T47D (cell line): ENCODE results near the gene ACTG1.

ENCODE experiments used
- DNase-seq, 2 experiments: peaks; one replicate each; pipeline versions ENCODE4 v3.0.0 to v3.0.0-alpha.2; 2011 to 2012; ENCODE audit warnings: low read depth in 1 of 2, low spot score in 1 of 2
- JUND ChIP-seq: IDR thresholded peaks from 2 replicates; pipeline ENCODE4 v1.6.1; 2012; ENCODE audit warnings: low read depth
- in situ Hi-C: cut with HindIII; loops from 2 replicates; pipeline ENCODE4 v1.10.0; 2016; ENCODE audit warnings: low sequenced_read_pairs, low pct_unique_long_range_greater_than_20kb

ACTG1 gene

DNA sequence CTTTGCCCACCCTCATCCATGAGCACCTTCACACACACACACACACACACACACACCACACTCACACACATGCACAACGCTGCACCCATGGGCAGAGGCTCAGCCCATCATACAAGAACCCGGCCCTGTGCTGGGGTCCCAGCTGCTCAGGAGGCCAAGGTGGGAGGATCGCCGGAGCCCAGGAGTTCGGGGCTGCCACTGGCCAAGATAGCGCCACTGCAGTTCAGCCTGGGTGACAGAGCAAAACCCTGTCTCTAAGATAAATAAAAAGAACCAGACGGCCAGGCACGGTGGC, 12.2 kb upstream of the ACTG1 start:
- TF ChIP-seq JUND, result no peak
- in situ Hi-C loops, result no loop called here
- no peak for DNase-seq

DNA sequence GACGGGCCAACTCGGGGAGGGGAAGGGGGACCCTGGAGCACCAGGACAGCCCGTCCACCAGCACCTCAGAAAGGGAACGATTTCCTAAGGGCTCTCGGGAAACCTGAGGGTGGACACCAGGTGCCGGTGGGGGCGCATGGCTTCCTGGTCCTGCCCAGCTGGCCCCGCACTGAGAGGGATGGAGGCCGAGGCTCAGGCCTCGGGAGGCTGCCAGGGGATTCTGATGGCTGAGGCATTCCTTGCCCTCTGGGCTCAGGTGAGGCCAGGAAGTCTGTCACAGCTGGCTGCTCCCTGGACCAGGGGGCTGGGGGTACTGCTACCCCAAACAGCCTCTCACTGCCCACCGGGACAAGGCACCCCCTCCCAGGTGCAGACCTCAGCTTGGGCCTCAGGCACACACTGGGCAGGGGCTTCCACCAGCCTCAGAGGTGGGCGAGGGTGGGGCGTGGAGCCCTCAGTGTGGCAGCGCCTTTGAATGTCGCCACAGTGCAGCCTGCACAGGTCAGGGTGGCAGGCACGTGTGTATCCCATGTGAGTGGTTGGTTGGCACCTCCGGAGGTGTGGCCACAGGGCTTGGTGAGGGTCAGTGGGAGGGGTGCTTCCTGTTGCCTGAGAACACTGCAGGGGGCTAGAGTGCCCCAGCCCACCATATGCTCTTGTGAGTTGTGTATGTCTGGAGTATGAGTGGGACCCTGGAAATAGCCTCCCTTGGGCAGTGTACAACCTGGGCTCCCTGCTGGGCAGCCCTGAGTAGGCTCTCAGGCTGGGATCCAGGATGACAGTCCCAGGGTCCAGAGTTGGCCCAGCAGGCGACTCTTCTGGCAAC, 11.7 kb upstream of the ACTG1 start:
- DNase-seq, result no peak
- in situ Hi-C loops, result no loop called here

DNA sequence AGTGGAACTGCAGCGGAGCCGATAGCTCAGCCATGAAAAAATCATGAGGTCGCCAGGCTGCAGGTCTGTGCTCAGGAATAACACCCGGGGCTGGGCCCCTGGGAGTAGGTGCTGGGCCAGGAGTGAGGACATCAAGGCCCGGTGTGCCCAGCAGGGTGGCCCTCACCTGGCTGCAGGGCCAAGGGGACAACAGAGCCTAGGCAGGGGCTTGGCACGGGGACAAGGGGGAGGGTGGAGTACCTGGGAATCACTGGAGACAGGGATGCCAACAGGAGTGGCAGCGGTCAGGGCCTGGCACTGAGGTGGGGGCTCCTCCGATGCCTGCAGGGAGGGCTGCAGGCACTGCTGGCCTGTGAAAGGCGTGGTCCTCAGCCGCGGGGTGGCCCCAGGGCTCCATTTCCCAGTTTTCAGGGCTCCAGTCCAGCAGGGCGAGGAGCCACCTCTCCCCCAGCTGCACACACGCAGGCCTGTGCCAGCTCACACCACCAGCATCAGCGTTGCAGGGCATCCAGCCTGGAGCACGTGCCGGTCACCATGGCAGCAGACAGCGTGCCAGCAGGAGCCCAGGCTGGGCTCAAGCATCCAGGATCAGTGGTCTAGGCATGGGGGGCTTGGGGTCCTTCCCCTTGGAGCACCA, 10.9 kb upstream of the ACTG1 start:
- no peak for DNase-seq
- no peak for TF ChIP-seq JUND
- in situ Hi-C loops, result no loop called here

More for the DNA sequence above, 11.7 kb upstream of the ACTG1 start:
- TF ChIP-seq JUND, result no peak

DNA sequence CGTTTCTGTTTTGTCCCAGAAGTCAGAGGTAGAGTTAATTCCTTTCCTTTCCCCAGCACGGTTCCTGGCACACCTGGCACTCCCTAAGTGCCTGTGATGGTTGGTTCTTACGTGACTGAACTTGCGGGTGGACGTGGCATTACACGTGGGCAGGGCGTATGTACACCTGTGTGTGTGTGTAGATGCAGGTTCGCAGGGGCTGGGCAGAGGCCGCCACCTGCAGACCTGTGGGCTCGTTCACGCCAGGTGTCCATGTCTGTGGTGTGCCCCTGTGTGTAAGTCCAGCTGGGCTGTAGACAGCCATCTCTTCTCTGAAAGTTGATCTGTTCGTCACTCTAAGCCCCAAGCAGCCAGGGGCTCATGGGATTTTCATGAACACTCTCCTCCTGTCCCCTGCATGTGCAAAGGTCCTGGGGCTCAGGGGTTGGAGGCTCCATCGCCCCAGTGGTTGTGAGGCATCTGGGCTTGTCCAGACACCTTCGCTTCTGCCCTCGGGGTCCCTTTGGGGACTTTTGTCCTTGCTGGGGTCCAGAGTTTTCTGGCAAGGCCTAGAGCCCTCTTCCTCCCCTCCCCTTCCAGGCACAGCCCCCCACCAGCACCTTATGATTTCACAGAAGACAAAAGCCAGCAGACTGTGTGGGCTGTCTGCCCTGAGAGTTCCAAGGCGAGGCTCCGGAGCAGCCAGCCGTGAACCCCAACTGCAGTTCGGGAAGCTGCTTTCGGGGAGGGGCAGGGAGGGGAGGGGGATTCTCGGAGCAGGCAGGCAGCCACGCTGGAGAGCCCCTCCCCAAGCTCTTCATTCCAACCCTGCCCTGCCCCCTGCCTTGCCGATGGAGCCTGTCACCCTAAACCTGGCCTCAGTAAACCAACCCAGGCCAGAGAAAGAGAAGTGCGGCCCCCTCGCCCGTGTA, 10.1 kb upstream of the ACTG1 start:
- DNase-seq, result no peak
- no peak for TF ChIP-seq JUND
- in situ Hi-C loops, result no loop called here

DNA sequence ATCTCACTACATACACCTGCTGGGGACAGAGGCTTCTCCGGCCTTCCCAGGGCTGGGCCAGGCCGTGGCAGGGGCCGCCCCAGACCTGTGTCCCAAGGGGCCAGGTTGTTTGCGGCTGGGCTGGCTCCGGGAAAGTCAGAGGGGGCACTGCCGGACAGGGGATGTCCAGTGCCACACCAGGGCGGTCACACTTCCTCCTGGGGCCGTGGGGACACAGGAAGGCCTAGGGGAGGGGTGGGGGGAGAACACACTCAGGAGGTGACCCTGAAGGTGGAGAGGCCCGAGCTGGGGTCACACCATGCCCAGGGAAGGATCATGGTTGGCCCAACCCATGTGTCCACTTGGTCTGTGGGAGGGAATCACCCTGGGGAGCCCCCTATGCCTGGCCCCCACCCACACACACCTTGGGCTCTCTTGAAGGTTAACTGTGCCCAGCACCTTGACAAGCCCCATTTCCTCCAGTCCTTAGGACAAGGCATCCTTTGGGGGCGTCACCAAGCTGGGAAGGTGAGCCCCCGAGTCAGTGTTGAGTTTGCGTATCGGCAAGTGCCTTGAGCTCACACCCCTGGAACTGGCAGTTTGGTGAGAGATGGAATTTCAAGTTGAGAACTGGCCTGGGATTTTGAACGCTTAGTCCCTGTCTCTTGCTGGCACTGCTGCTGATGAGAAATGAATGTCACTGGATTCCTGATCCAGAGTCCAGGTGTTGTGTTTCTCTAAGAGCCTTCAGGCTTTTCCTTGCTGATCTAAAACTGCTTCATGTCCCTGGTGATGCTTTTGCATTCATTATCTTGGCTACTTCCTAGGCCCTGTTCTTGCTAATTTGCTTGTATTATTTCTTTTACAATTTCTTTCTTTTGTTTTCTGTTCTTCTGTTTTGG, 7.7 kb upstream of the ACTG1 start:
- in situ Hi-C loops, result no loop called here
- no peak for DNase-seq
- TF ChIP-seq JUND, result no peak

DNA sequence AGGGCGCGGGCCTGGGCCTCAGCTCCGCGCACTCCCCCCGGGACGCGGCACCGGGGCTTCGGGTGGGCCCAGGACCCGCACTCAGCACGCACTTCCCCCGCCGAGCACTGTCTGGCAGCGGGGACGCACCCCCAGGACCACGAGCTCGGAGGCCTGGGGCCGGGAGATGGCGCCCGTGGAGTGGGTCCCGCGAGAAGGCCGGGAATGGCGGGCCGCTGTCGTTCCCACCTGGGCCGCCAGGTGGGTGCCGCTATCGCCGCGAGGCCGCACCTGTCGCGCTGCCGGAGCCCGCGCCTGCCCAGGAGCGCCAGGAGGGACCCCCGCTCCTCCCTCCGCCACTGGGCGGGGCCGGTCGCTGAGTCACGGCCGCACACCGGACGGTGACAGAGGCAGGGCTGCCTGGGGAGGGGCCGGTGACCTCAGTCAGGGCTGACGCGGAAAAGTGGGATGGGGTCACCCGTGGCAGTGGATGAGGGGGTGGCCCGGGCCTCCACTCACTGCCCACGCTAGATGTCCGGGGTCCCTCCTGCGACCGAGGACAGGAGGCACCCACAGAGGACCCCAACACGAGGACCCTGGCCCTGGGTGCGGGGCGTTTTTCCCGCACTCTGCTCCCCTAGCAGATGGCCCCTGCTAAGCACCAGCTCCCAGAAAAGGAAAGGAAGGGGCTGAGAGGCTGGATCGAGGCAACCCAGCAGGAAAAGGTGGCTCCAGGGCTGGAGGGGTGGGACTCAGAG, 6.9 kb upstream of the ACTG1 start:
- no peak for TF ChIP-seq JUND
- in situ Hi-C loops, result no loop called here
- peak; percentile 87 to 88 for DNase-seq

DNA sequence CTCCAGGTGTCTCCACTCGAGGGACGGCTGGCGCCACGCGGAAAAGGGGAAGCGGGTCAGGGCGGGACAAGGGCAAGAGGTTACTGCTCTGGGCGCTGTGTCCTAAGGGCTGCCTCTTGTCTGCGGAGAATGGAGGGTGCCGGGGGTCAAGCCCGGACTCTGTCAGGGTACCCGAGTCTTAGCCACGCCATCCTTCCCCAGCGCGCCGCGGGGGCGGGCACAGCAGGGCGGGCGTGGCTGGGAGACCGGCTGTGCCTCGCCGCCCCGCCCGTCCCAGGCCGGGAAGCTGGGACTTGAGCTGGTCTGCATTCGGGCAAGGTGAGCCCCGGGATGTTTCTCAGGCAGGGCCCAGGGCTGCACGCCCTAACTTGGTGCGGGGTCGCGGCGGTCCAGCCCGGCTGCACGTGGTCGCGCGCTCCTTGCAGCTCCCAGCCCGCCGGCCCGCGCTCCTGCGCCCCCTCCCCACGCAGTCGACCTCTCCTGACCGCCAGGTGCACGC, 6.2 kb upstream of the ACTG1 start:
- DNase-seq, result peak; percentile 77 to 83
- in situ Hi-C loops, result no loop called here
- no peak for TF ChIP-seq JUND

DNA sequence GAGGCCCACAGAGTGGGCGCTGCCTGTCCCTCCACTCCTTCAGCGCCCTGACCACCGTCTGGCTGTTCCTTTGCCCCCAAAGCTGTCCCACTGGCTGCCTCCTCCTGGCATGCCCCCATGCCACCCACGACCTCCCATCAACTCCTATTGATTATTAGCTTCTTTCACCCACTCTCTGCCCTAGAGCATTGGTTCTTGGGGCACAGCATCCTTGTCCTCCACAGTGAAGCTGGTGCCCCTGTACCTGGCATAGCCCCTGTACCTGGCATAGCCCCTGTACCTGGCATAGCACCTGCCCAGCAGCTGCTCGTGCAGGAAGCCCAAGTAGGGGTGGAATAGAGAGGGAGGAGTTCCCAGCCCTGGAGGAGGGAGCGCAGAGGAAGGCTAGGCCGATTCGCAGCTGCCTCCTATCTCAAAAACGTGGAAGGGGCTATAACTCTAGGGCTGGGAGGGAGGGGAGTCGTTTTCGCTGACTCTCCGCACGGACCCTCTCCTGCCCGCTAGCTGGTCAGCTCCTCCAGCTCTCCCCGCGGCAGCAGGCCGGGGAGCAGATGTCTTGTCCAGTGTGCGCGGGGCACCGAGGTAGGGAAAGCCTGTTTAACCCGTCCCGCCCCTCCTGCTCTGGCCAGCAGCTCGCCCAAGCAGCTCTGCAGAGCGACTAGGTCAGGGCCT, 5.7 kb upstream of the ACTG1 start:
- DNase-seq, result peak; percentile 62 to 84
- no peak for TF ChIP-seq JUND
- in situ Hi-C loops, result no loop called here

DNA sequence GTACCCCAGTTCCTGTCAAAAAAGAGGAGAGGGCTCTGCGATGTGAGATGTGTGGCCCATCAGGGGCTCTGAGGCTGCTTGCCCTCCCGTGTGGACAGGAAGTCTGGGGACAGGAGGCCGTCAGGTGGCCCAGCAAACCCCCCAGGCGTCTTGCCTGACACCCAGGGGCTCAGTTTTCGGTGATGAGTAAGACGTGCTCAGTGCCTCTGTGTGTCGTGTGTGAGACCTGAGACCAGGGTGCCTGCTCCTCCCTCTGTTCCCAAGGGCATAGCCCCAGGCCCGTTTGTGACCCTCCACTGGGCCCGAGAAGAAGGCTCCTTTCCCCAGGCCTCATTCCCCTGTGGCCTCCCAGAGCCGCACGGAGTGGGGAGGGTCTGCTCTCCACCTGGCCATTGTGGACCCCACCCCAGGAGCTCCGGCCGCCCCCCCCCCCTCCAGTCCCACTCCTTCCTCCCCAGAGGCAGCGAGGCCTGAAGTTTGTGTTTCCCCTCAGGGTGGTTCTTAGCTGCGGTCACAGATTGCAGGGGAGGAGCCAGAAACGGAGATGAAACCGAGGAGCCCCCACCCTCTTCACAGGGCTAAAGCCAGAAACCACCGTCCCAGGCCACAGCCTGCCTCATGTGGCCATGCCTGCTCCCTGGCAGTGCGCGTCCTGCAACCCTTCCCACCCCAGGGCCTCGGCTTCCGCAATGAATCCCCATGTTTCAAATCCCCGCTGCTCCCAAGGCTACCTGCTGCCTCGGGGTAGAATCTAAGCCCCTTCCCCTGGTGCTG, 4.9 kb upstream of the ACTG1 start:
- no peak for DNase-seq
- in situ Hi-C loops, result no loop called here
- TF ChIP-seq JUND, result no peak

DNA sequence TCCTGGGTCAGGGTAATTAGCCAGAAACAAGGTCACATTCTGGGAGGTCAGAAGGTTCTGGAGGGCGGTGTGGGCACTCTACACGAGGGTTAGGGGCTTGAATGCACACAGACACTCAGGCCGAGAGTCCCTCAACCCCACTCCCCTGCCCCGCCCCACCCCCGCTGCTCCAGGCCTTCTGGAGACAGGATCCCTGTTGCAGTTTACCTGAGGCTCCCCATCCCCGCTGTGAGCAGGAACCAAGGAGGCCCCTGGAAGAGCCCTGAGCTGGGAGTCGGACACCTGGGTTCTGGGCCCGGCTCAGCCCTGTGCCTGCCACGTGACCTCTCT, 4.4 kb upstream of the ACTG1 start:
- in situ Hi-C loops, result no loop called here
- no peak for TF ChIP-seq JUND

More for the DNA sequence above, 4.4 kb upstream of the ACTG1 start:
- no peak for DNase-seq
